ENCODE measurements around the gene CAAP1. TPM values are rescaled to one million over a fixed set of nuclear protein-coding genes. Genes with fewer than 3 reads are reported as not detected.
A peak's percentile ranks its signal among the peaks of the same experiment; 100 is the strongest.

CAAP1 gene
- total RNA-seq, 6 experiments from 2014 or later: 9.3 to 22.8 (median 13.4) TPM

GRCh38 chr9:26870292-26870691 lies 22.3 kb downstream of the CAAP1 start:
- 23% methylated on average over 5 of the region's 8 CpGs for WGBS (ENCODE audit: insufficient coverage, low coverage, low lambda C conversion rate, missing lambda C conversion rate)
- Histone ChIP-seq H3K36me3 (no peaks in the 10 kb centered on the region), H3K27ac (no peak overlapping the region), H3K9me3 (no peaks in the 10 kb centered on the region), H3K4me3 (no peak overlapping the region), H3K4me1 (no peaks in the 10 kb centered on the region), H3K27me3 (no peaks in the 10 kb centered on the region)
- TF ChIP-seq POLR2A (IDR thresholded peaks at IDR 0.05): no peak
- TF ChIP-seq, protein P1, sequence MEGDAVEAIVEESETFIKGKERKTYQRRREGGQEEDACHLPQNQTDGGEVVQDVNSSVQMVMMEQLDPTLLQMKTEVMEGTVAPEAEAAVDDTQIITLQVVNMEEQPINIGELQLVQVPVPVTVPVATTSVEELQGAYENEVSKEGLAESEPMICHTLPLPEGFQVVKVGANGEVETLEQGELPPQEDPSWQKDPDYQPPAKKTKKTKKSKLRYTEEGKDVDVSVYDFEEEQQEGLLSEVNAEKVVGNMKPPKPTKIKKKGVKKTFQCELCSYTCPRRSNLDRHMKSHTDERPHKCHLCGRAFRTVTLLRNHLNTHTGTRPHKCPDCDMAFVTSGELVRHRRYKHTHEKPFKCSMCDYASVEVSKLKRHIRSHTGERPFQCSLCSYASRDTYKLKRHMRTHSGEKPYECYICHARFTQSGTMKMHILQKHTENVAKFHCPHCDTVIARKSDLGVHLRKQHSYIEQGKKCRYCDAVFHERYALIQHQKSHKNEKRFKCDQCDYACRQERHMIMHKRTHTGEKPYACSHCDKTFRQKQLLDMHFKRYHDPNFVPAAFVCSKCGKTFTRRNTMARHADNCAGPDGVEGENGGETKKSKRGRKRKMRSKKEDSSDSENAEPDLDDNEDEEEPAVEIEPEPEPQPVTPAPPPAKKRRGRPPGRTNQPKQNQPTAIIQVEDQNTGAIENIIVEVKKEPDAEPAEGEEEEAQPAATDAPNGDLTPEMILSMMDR (IDR thresholded peaks at IDR 0.05): no peak
- ATAC-seq (peak in 3 of 4 donors; percentile 12 to 97 (median 28)), DNase-seq (no peak)
- intact Hi-C loops (cut with DNase I): no loop called here

- Histone ChIP-seq H3K9me3 (no peaks in the 10 kb centered on the region), H3K4me1 (no peaks in the 10 kb centered on the region), H3K36me3 (peaks cover 0 to 10% (median 0%) of the 10 kb centered on the region in 4 donors), H3K27ac (no peak overlapping the region), H3K4me3 (no peak overlapping the region), H3K27me3 (no peaks in the 10 kb centered on the region)
- intact Hi-C loops (cut with DNase I): no loop called here
- DNase-seq (no peak), ATAC-seq (peak in 3 of 4 donors; percentile 27 to 45 (median 33))
- no peak for TF ChIP-seq POLR2A (IDR thresholded peaks at IDR 0.05)
- TF ChIP-seq, protein P1 (IDR thresholded peaks at IDR 0.05): peak; percentile 22 to 37 (median 31)
- WGBS (ENCODE audit: insufficient coverage, low coverage, low lambda C conversion rate, missing lambda C conversion rate): 45% methylated on average over 1 of the region's 1 CpG
These were observed 29.5 kb downstream of the CAAP1 start for GRCh38 chr9:26863074-26863473.

DNA sequence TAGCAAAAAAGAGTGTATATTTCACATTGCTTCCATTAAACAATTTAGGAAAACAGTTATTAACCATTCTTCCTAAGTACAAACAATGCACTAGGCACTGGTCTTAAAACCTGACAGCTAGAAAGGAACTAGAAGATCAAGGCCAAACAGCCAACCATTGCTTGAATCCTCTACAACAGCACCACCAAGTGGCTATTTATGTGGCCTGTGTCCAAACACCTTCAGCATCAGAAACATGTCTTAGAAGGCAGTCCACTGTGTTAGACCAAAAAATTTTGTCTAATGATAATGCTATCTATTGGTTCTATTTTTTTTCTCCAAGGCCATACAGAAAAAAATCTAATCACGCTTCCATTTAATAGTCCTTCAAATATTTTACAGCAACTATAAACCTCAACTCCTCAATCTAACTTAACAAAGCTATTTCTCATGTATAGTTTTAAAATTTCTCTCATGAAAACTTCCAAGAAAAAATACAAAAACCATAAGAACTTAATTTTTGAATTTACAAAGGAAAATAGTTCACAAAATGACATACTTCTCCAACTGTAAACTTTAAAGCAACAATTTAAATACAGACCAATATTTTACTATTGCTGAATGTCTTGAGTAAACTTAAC lies 36.1 kb downstream of the CAAP1 start:
- H3K4me3 ChIP-seq: no peak overlapping the region
- no peaks in the 10 kb centered on the region for H3K9me3 ChIP-seq
- no peaks in the 10 kb centered on the region for H3K4me1 ChIP-seq
- 100% methylated on average over 1 of the region's 1 CpG for WGBS (ENCODE audit: insufficient coverage, low coverage, low lambda C conversion rate, missing lambda C conversion rate)
- no peak overlapping the region for H3K27ac ChIP-seq
- no peak for DNase-seq
- no peak for TF ChIP-seq POLR2A (IDR thresholded peaks at IDR 0.05)
- TF ChIP-seq, protein P1 (IDR thresholded peaks at IDR 0.05): peak; percentile 38 to 61 (median 52)
- intact Hi-C loops (cut with DNase I): no loop called here
- H3K36me3 ChIP-seq: peaks cover 0 to 10% (median 2%) of the 10 kb centered on the region in 4 donors
- peak; percentile 57 to 73 (median 68) for ATAC-seq
- H3K27me3 ChIP-seq: no peaks in the 10 kb centered on the region

GRCh38 chr9:26850995-26851394 lies 41.6 kb downstream of the CAAP1 start:
- H3K4me3 ChIP-seq: no peak overlapping the region
- H3K9me3 ChIP-seq: no peaks in the 10 kb centered on the region

More at GRCh38 chr9:26850995-26851394, 41.6 kb downstream of the CAAP1 start:
- no peak for DNase-seq
- no peak overlapping the region for H3K27ac ChIP-seq
- 95% methylated on average over 2 of the region's 2 CpGs for WGBS (ENCODE audit: insufficient coverage, low coverage, low lambda C conversion rate, missing lambda C conversion rate)
- H3K27me3 ChIP-seq: no peaks in the 10 kb centered on the region
- ATAC-seq: no peak
- intact Hi-C loops (cut with DNase I): no loop called here
- TF ChIP-seq, protein P1 (IDR thresholded peaks at IDR 0.05): no peak
- no peak for TF ChIP-seq POLR2A (IDR thresholded peaks at IDR 0.05)
- H3K36me3 ChIP-seq: peaks cover 0 to 3% (median 1%) of the 10 kb centered on the region in 4 donors
- H3K4me1 ChIP-seq: no peaks in the 10 kb centered on the region

Measured in right lobe of liver (tissue), 6 donors.